Uterus (tissue), 2 donors: ENCODE data around the gene PEX10.

ENCODE experiments used
- CTCF ChIP-seq, 4 experiments: fragments of 200-600 bp in 2 of 4; fragments of 450-650 bp in 2 of 4; sonication (generic) in 2 of 4; IDR thresholded peaks; one replicate each; pipeline ENCODE4 v1.5.1; 2016 to 2019; ENCODE audit warnings: antibody characterized with exemption in 4 of 4, mild to moderate bottlenecking in 2 of 4, moderate library complexity in 1 of 4
- POLR2A ChIP-seq, 2 donors: fragments of 450-650 bp; IDR thresholded peaks; one replicate each; pipeline ENCODE4 v1.6.1; 2016; ENCODE audit warnings: antibody characterized with exemption in 2 of 2, mild to moderate bottlenecking in 1 of 2, moderate library complexity in 1 of 2

DNA sequence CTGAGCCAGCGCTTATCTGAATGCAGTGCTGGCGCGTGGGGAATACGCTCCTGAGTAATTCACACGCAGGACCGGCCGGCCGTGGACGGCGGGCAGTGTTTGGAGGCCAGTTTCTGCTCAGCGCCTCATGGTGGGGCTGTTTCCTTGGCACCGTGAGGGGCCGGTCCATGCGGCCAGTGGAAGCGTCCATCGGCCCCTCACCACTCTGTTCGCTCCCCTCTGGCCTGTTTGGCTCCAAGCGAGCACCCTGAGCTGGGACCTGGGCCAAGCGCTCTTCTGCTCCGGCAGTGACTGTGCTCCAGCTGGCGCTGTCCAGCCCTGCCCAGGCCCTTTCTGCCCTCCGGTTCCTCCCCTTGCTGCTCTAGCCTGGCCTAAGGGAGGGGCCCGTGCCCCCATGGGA, 47.4 kb upstream of the PEX10 start:
- no peak for TF ChIP-seq CTCF (IDR thresholded peaks at IDR 0.05)
- TF ChIP-seq POLR2A (IDR thresholded peaks at IDR 0.05): no peak
